HepG2 (cell line): ENCODE measurements around the gene VEGFA. TPM values are rescaled to one million over a fixed set of nuclear protein-coding genes. Genes with fewer than 3 reads are reported as not detected.

Experiments
- ATM ChIP-seq: fragments of 450-650 bp; IDR thresholded peaks from 2 replicates; pipeline ENCODE4 v1.7.1; 2017; ENCODE audit warnings: mild to moderate bottlenecking, borderline replicate concordance
- BRD4 ChIP-seq: sonication (generic); formaldehyde crosslinking; IDR thresholded peaks from 2 replicates; pipeline ENCODE4 v1.4.0; 2020; ENCODE audit warnings: missing genetic modification reagents
- CBX1 ChIP-seq: IDR thresholded peaks from one replicate; pipeline ENCODE4 v1.6.1; 2016; ENCODE audit warnings: antibody characterized with exemption, low read depth
- CENPX ChIP-seq: sonication (generic); formaldehyde crosslinking; IDR thresholded peaks from 2 replicates; pipeline ENCODE4 v1.9.0; 2021; ENCODE audit warnings: mild to moderate bottlenecking, missing genetic modification reagents, moderate library complexity
- CREB1 ChIP-seq, 2 experiments: fragments of 450-650 bp in 1 of 2; IDR thresholded peaks; 2 replicates each; pipeline ENCODE4 v1.6.1; 2016 to 2017; ENCODE audit warnings: control low read depth in 1 of 2, mild to moderate bottlenecking in 1 of 2, missing compliant biosample characterization in 1 of 2, missing genetic modification characterization in 1 of 2
- FOXA3 ChIP-seq: IDR thresholded peaks from 2 replicates; pipeline ENCODE4 v1.6.1; 2016; ENCODE audit warnings: missing genetic modification reagents, missing compliant biosample characterization
- FOXK1 ChIP-seq: sonication (generic); formaldehyde crosslinking; IDR thresholded peaks from 2 replicates; pipeline ENCODE4 v1.4.0; 2020; ENCODE audit warnings: low read depth, missing genetic modification reagents, borderline replicate concordance
- HOXA7 ChIP-seq: sonication (generic); formaldehyde crosslinking; IDR thresholded peaks from 2 replicates; pipeline ENCODE4 v1.8.1; 2022; ENCODE audit warnings: mild to moderate bottlenecking, missing genetic modification reagents, moderate library complexity
- MLLT10 ChIP-seq: sonication (generic); formaldehyde crosslinking; IDR thresholded peaks from 2 replicates; pipeline ENCODE4 v1.4.0; 2020; ENCODE audit warnings: missing genetic modification reagents
- NCOA5 ChIP-seq: sonication (generic); formaldehyde crosslinking; IDR thresholded peaks from 2 replicates; pipeline ENCODE4 v1.4.0; 2020; ENCODE audit warnings: missing genetic modification reagents
- RBM39 ChIP-seq: fragments of 200-400 bp; formaldehyde crosslinking; IDR thresholded peaks from one replicate; pipeline ENCODE4 v1.6.1; 2018; ENCODE audit warnings: antibody characterized with exemption, mild to moderate bottlenecking, low read depth, low read length; ENCODE audit not compliant: poor library complexity, severe bottlenecking
- SIX4 ChIP-seq: sonication (generic); formaldehyde crosslinking; IDR thresholded peaks from 2 replicates; pipeline ENCODE4 v1.4.0; 2020; ENCODE audit warnings: missing genetic modification reagents
- SP2 ChIP-seq: sonication (generic); formaldehyde crosslinking; IDR thresholded peaks from 2 replicates; pipeline ENCODE4 v1.5.1; 2020; ENCODE audit warnings: mild to moderate bottlenecking, missing genetic modification reagents
- ZEB1 ChIP-seq: IDR thresholded peaks from 2 replicates; pipeline ENCODE4 v1.6.1; 2012; ENCODE audit warnings: mild to moderate bottlenecking, low read depth, inconsistent platforms; ENCODE audit not compliant: insufficient replicate concordance
- ZFY ChIP-seq: sonication (generic); formaldehyde crosslinking; IDR thresholded peaks from 2 replicates; pipeline ENCODE4 v1.4.0; 2020; ENCODE audit warnings: missing genetic modification reagents
- ZNF335 ChIP-seq: sonication (generic); formaldehyde crosslinking; IDR thresholded peaks from 2 replicates; pipeline ENCODE4 v1.4.0; 2020; ENCODE audit warnings: missing genetic modification reagents
- ZNF354B ChIP-seq: sonication (generic); formaldehyde crosslinking; IDR thresholded peaks from 2 replicates; pipeline ENCODE4 v1.8.0; 2022; ENCODE audit warnings: mild to moderate bottlenecking, missing genetic modification reagents
- polyA plus RNA-seq, 8 experiments: library from polyadenylated mRNA; depleted of rRNA in 3 of 8; stranded (reverse) in 7 of 8; unstranded in 1 of 8; fragments of >200 nt; fragmentation: Illumina TruSeq in 4 of 8; extraction: Trizol in 4 of 8; gene quantifications; 2 replicates each; pipeline versions ENCODE4 v1.2.1 to v1.2.3, GENCODE V29; 2011 to 2016; ENCODE audit warnings: low read depth in 4 of 8, missing spikeins in 1 of 8, mixed read lengths in 1 of 8; ENCODE audit not compliant: insufficient read depth in 1 of 8
- total RNA-seq, 5 experiments: library from RNA; depleted of rRNA; stranded (reverse); fragments of >200 nt; fragmentation: Illumina TruSeq; extraction: Trizol; gene quantifications; 2 replicates each; pipeline ENCODE4 v1.2.3, GENCODE V29; 2016; ENCODE audit warnings: low read depth in 1 of 5
- TF ChIP-seq, protein P1 (sequence below): sonication (generic); formaldehyde crosslinking; IDR thresholded peaks from 2 replicates; pipeline ENCODE4 v1.5.0; 2020; ENCODE audit warnings: missing genetic modification reagents
- TF ChIP-seq, protein P2 (sequence below): sonication (generic); formaldehyde crosslinking; IDR thresholded peaks from 2 replicates; pipeline ENCODE4 v1.4.0; 2020; ENCODE audit warnings: missing genetic modification reagents
- TF ChIP-seq, protein P3 (sequence below): IDR thresholded peaks from 2 replicates; pipeline ENCODE4 v1.4.0; 2020; ENCODE audit warnings: mild to moderate bottlenecking, missing genetic modification reagents
- TF ChIP-seq, protein P4 (sequence below): IDR thresholded peaks from 2 replicates; pipeline ENCODE4 v1.6.1; 2016
- TF ChIP-seq, protein P5 (sequence below): IDR thresholded peaks from 2 replicates; pipeline ENCODE4 v1.6.1; 2018; ENCODE audit warnings: missing genetic modification reagents
- TF ChIP-seq, protein P6 (sequence below): sonication (generic); formaldehyde crosslinking; IDR thresholded peaks from 2 replicates; pipeline ENCODE4 v1.8.1; 2023; ENCODE audit warnings: mild to moderate bottlenecking, missing genetic modification reagents

The VEGFA gene
- total and polyA plus RNA-seq, 2 of the 13 experiments (the other 11 are each of a cell fraction or from before 2014, with no cell fraction given): 68.1 to 629 TPM

DNA sequence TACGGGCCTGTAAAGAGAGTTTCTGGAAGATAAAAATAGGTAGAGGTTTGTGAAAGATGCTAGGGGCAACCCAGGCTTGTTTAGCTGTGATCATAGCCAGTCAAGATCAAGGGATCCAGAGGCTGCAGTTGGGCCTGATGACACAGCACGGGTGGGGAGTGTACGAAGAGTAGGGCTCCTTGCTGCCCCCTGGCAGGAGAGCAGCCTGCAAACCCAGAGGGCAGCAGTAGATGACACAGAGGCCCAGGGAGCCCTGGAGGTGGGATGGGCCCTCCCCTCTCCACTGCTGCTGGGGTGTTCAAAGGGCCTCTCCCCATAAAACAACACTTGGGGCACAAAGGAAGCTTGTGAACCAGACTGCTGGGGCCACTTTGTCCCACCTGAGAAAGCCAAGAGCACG lies 47.2 kb downstream of the VEGFA start (continued):
- TF ChIP-seq, protein P1, sequence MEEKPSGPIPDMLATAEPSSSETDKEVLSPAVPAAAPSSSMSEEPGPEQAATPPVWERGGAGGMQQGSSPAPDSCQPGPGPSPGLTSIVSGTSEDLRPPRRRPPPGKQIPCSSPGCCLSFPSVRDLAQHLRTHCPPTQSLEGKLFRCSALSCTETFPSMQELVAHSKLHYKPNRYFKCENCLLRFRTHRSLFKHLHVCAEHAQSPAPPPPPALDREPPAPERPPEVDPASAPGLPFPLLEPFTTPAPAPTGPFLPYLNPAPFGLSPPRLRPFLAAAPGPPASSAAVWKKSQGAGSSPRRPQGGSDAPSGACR (CRISPR knock-in tag): no peak
- peak; percentile 64; the same call in 1 of the 2 replicates for TF ChIP-seq ZFY
- TF ChIP-seq FOXA3 (CRISPR knock-in tag): peak; percentile 52; the same call in 1 of the 2 replicates
- no peak for TF ChIP-seq CBX1
- no peak for TF ChIP-seq ZNF335 (CRISPR knock-in tag)
- no peak for TF ChIP-seq ZEB1
- TF ChIP-seq CREB1 (IDR thresholded peaks at IDR 0.05): no peak
- TF ChIP-seq CREB1 (CRISPR knock-in tag; IDR thresholded peaks at IDR 0.05): no peak
- TF ChIP-seq NCOA5 (CRISPR knock-in tag): no peak
- no peak for TF ChIP-seq ZNF354B (CRISPR knock-in tag)
- TF ChIP-seq RBM39: no peak
- no peak for TF ChIP-seq SP2 (CRISPR knock-in tag)
- no peak for TF ChIP-seq BRD4 (CRISPR knock-in tag)
- TF ChIP-seq, protein P2, sequence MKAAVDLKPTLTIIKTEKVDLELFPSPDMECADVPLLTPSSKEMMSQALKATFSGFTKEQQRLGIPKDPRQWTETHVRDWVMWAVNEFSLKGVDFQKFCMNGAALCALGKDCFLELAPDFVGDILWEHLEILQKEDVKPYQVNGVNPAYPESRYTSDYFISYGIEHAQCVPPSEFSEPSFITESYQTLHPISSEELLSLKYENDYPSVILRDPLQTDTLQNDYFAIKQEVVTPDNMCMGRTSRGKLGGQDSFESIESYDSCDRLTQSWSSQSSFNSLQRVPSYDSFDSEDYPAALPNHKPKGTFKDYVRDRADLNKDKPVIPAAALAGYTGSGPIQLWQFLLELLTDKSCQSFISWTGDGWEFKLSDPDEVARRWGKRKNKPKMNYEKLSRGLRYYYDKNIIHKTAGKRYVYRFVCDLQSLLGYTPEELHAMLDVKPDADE (CRISPR knock-in tag): no peak
- TF ChIP-seq FOXK1: peak; percentile 37; the same call in 1 of the 2 replicates
- no peak for TF ChIP-seq MLLT10 (CRISPR knock-in tag)
- no peak for TF ChIP-seq ATM
- TF ChIP-seq, protein P3, sequence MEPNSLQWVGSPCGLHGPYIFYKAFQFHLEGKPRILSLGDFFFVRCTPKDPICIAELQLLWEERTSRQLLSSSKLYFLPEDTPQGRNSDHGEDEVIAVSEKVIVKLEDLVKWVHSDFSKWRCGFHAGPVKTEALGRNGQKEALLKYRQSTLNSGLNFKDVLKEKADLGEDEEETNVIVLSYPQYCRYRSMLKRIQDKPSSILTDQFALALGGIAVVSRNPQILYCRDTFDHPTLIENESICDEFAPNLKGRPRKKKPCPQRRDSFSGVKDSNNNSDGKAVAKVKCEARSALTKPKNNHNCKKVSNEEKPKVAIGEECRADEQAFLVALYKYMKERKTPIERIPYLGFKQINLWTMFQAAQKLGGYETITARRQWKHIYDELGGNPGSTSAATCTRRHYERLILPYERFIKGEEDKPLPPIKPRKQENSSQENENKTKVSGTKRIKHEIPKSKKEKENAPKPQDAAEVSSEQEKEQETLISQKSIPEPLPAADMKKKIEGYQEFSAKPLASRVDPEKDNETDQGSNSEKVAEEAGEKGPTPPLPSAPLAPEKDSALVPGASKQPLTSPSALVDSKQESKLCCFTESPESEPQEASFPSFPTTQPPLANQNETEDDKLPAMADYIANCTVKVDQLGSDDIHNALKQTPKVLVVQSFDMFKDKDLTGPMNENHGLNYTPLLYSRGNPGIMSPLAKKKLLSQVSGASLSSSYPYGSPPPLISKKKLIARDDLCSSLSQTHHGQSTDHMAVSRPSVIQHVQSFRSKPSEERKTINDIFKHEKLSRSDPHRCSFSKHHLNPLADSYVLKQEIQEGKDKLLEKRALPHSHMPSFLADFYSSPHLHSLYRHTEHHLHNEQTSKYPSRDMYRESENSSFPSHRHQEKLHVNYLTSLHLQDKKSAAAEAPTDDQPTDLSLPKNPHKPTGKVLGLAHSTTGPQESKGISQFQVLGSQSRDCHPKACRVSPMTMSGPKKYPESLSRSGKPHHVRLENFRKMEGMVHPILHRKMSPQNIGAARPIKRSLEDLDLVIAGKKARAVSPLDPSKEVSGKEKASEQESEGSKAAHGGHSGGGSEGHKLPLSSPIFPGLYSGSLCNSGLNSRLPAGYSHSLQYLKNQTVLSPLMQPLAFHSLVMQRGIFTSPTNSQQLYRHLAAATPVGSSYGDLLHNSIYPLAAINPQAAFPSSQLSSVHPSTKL (CRISPR knock-in tag): peak; percentile 49; the same call in 1 of the 2 replicates
- TF ChIP-seq, protein P4, sequence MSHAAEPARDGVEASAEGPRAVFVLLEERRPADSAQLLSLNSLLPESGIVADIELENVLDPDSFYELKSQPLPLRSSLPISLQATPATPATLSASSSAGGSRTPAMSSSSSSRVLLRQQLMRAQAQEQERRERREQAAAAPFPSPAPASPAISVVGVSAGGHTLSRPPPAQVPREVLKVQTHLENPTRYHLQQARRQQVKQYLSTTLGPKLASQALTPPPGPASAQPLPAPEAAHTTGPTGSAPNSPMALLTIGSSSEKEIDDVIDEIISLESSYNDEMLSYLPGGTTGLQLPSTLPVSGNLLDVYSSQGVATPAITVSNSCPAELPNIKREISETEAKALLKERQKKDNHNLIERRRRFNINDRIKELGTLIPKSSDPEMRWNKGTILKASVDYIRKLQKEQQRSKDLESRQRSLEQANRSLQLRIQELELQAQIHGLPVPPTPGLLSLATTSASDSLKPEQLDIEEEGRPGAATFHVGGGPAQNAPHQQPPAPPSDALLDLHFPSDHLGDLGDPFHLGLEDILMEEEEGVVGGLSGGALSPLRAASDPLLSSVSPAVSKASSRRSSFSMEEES (CRISPR knock-in tag): no peak
- TF ChIP-seq, protein P5, sequence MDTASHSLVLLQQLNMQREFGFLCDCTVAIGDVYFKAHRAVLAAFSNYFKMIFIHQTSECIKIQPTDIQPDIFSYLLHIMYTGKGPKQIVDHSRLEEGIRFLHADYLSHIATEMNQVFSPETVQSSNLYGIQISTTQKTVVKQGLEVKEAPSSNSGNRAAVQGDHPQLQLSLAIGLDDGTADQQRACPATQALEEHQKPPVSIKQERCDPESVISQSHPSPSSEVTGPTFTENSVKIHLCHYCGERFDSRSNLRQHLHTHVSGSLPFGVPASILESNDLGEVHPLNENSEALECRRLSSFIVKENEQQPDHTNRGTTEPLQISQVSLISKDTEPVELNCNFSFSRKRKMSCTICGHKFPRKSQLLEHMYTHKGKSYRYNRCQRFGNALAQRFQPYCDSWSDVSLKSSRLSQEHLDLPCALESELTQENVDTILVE (CRISPR knock-in tag): peak; percentile 30; the same call in 1 of the 2 replicates
- TF ChIP-seq, protein P6, sequence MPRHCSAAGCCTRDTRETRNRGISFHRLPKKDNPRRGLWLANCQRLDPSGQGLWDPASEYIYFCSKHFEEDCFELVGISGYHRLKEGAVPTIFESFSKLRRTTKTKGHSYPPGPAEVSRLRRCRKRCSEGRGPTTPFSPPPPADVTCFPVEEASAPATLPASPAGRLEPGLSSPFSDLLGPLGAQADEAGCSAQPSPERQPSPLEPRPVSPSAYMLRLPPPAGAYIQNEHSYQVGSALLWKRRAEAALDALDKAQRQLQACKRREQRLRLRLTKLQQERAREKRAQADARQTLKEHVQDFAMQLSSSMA (CRISPR knock-in tag): no peak
- TF ChIP-seq CENPX (CRISPR knock-in tag): no peak
- no peak for TF ChIP-seq SIX4 (CRISPR knock-in tag)
- TF ChIP-seq HOXA7 (CRISPR knock-in tag): no peak
